ENCODE measurements around the gene SLC22A4. TPM values are rescaled to one million over a fixed set of nuclear protein-coding genes. Genes with fewer than 3 reads are reported as not detected.

The SLC22A4 gene
- polyA plus RNA-seq, 4 donors, result 1.5 to 10.9 (median 5.0) TPM

DNA sequence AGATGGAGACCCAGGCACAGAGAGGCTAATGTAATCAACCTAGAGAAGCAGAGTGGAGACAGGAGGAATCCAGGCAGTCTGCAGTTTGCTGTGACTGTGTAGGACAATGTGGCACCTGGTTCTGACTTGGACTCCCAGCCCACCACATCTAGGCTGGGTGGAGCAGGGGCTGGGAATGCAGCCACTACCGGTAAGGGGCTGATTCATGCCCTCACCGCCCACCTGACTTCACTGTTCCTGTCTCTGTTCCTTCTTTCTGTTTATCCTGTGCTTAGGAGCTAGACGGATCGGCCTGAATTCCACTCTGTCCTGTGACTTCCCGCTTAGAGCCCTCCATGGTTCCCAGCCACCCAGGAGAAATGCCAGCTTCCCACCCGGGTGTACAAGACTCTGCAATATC is 34.1 kb upstream of the SLC22A4 start:
- Histone ChIP-seq H3K36me3 (ENCODE audit: control insufficient read depth in 3 of 3, insufficient read depth in 2 of 3, low read depth in 1 of 3, low read length in 3 of 3) (peaks cover 0 to 36% (median 0%) of the 10 kb centered on the region in 3 donors), H3K27ac (ENCODE audit: low read depth in 1 of 3, low read length in 2 of 3) (peak overlapping the region in 2 of 3 donors; percentile 73 to 88), H3K4me3 (ENCODE audit: low read depth in 1 of 3, low read length in 3 of 3) (no peak overlapping the region), H3K9me3 (ENCODE audit: control insufficient read depth in 2 of 2, insufficient read depth in 1 of 2, low read depth in 1 of 2, low read length in 1 of 2) (no peaks in the 10 kb centered on the region), H3K4me1 (ENCODE audit: control insufficient read depth in 3 of 3, insufficient read depth in 2 of 3, low read depth in 1 of 3, low read length in 2 of 3) (peaks cover 3 to 34% (median 9%) of the 10 kb centered on the region in 3 donors), H3K27me3 (ENCODE audit: control insufficient read depth in 3 of 3, insufficient read depth in 3 of 3, low read length in 3 of 3) (peaks cover 0 to 18% (median 0%) of the 10 kb centered on the region in 3 donors)
- no peak for FAIRE-seq
- 57 to 78% (median 73%) methylated on average over 6 of the region's 6 CpGs for WGBS, 3 donors
- DNase-seq, result no peak

DNA sequence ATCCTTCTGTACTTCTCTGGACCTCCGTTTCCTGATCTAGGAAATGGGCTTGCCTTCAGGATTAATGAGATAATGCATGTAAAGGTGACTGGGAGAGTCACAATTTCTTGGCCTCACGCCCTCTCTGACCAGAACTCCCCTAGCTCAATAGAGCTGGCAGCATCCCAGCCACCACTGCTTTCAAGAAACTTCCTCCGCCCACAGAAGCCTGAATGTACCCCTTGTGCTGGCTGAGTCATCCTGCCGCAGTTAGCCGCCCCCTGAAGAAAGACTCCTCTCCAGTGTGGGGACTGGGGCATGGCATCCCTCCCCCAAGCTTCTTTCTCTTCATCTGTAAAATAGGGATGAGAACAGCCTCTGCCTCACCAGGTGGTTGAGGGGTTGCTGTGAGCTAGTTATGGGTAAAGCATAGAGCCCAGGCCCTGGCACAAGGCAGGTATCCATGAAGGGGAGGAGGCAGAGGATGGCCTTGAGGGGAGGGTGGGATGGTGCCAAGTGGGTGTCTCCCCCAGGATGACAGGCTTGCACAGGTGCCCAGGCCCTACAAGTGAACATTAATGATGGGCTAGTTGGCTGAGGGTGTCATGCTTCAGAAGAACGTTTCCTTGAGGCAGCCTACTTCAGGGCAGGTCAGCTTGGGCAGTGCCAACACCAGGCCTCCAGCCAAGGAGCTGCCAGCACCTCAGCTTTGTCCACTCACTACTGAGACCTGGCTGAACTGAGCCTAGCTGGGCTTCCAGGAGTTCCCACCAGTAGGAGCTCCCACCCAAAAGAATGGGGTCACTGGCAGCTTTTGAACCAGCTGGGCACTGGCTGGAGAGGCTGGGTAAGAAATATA is 33.3 kb upstream of the SLC22A4 start:
- peaks cover 0 to 18% (median 0%) of the 10 kb centered on the region in 3 donors for H3K27me3 ChIP-seq (ENCODE audit: control insufficient read depth in 3 of 3, insufficient read depth in 3 of 3, low read length in 3 of 3)
- FAIRE-seq (no peak), DNase-seq (peak in 1 of 2 donors; percentile 7)
- no peak overlapping the region for H3K4me3 ChIP-seq (ENCODE audit: low read depth in 1 of 3, low read length in 3 of 3)
- peak overlapping the region in 1 of 3 donors; percentile 88 for H3K27ac ChIP-seq (ENCODE audit: low read depth in 1 of 3, low read length in 2 of 3)
- peaks cover 0 to 39% (median 0%) of the 10 kb centered on the region in 3 donors for H3K36me3 ChIP-seq (ENCODE audit: control insufficient read depth in 3 of 3, insufficient read depth in 2 of 3, low read depth in 1 of 3, low read length in 3 of 3)
- WGBS, 3 donors, result 28 to 40% (median 34%) methylated on average over 6 of the region's 6 CpGs
- no peaks in the 10 kb centered on the region for H3K9me3 ChIP-seq (ENCODE audit: control insufficient read depth in 2 of 2, insufficient read depth in 1 of 2, low read depth in 1 of 2, low read length in 1 of 2)
- peaks cover 3 to 43% (median 12%) of the 10 kb centered on the region in 3 donors for H3K4me1 ChIP-seq (ENCODE audit: control insufficient read depth in 3 of 3, insufficient read depth in 2 of 3, low read depth in 1 of 3, low read length in 2 of 3)

DNA sequence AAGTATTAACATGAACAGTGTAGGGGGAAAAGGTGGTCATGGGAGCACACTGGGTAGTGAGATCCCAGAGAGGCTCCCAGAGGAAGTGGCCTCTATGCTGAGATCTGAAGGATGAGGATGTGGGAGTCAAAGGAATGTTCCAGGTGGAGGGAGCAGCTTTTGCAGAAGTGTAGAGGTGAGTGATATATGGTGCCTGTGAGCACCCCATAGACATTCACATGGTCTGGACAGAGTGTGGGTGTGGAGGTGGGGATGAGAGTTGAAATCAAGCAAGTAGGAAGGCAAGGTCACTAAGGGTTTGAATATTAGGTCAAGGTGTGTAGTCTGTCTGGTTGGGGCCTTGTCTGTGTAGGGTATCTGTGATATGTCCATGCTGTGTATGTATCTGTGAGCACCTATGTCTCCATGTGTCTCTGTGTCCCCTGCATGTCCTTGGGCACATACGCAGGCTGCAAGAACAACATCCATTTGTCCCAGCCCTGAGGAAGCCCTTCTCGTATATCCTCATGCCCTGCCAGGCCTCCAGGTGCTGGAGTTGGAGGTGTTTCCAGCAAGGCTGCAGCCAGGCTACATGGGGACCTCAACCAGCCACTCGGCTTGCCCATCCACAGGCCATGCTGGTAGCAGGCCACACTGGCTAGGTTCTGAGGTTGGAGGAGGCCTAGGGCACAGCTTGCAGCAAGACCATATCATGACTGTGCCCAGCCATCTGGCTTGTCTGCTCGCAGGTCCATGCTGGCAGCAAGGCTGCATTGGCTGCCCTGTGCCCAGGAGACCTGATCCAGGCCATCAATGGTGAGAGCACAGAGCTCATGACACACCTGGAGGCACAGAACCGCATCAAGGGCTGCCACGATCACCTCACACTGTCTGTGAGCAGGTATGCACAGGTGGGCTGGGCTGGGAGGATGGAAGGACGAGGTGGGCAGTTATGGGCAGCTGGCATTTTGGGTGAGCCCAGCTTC is 32.0 kb upstream of the SLC22A4 start:
- DNase-seq (no peak), FAIRE-seq (no peak)
- no peaks in the 10 kb centered on the region for H3K9me3 ChIP-seq (ENCODE audit: control insufficient read depth in 2 of 2, insufficient read depth in 1 of 2, low read depth in 1 of 2, low read length in 1 of 2)
- H3K27me3 ChIP-seq (ENCODE audit: control insufficient read depth in 3 of 3, insufficient read depth in 3 of 3, low read length in 3 of 3), result peaks cover 0 to 14% (median 0%) of the 10 kb centered on the region in 3 donors
- H3K27ac ChIP-seq (ENCODE audit: low read depth in 1 of 3, low read length in 2 of 3), result no peak overlapping the region
- WGBS, 3 donors, result 81 to 92% (median 89%) methylated on average over 7 of the region's 7 CpGs
- H3K36me3 ChIP-seq (ENCODE audit: control insufficient read depth in 3 of 3, insufficient read depth in 2 of 3, low read depth in 1 of 3, low read length in 3 of 3), result peaks cover 0 to 51% (median 0%) of the 10 kb centered on the region in 3 donors
- peaks cover 3 to 48% (median 12%) of the 10 kb centered on the region in 3 donors for H3K4me1 ChIP-seq (ENCODE audit: control insufficient read depth in 3 of 3, insufficient read depth in 2 of 3, low read depth in 1 of 3, low read length in 2 of 3)
- H3K4me3 ChIP-seq (ENCODE audit: low read depth in 1 of 3, low read length in 3 of 3), result no peak overlapping the region

DNA sequence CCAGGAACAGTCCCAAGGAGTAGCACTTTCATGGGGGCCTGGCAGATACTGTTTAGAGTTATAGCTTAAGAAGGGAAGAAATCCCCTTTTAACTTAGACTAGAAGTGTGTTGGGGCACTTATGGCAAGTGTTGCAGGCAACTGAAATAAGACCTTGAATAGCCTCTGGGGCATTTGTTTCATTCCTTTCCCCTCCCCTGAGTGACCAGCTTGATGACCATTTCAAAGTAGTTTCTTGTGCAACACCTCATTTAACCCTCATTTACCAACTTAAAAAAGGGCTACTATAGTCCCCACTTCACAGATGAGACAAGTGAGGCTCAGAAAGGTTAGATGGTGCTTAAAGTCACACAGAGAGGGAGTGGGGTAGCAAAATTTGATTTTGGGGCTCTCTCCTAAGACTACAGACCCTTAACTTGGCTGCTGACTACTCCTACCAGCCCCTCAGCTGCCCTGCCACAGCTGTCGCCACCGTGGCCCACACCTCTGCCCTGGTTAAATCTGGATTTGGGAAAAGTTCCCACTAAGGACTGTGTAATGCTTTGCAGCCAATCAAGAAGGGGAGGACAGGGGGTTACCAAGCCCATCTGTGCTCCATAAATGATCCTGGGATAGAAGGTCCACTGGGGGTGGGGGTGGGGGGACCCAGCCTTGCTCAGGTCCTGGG is 31.2 kb upstream of the SLC22A4 start:
- Histone ChIP-seq H3K36me3 (ENCODE audit: control insufficient read depth in 3 of 3, insufficient read depth in 2 of 3, low read depth in 1 of 3, low read length in 3 of 3) (peaks cover 0 to 60% (median 0%) of the 10 kb centered on the region in 3 donors), H3K4me1 (ENCODE audit: control insufficient read depth in 3 of 3, insufficient read depth in 2 of 3, low read depth in 1 of 3, low read length in 2 of 3) (peaks cover under 1 to 44% (median 12%) of the 10 kb centered on the region in 3 donors), H3K27ac (ENCODE audit: low read depth in 1 of 3, low read length in 2 of 3) (peak overlapping the region in 1 of 3 donors; percentile 88), H3K4me3 (ENCODE audit: low read depth in 1 of 3, low read length in 3 of 3) (no peak overlapping the region), H3K27me3 (ENCODE audit: control insufficient read depth in 3 of 3, insufficient read depth in 3 of 3, low read length in 3 of 3) (peaks cover 0 to 7% (median 0%) of the 10 kb centered on the region in 3 donors), H3K9me3 (ENCODE audit: control insufficient read depth in 2 of 2, insufficient read depth in 1 of 2, low read depth in 1 of 2, low read length in 1 of 2) (no peaks in the 10 kb centered on the region)
- FAIRE-seq (no peak), DNase-seq (no peak)
- WGBS, 3 donors, result 95 to 100% (median 95%) methylated on average over 2 of the region's 2 CpGs

- Histone ChIP-seq H3K4me3 (ENCODE audit: low read depth in 1 of 3, low read length in 3 of 3) (no peak overlapping the region), H3K36me3 (ENCODE audit: control insufficient read depth in 3 of 3, insufficient read depth in 2 of 3, low read depth in 1 of 3, low read length in 3 of 3) (peaks cover 0 to 67% (median 0%) of the 10 kb centered on the region in 3 donors), H3K27me3 (ENCODE audit: control insufficient read depth in 3 of 3, insufficient read depth in 3 of 3, low read length in 3 of 3) (peaks cover 0 to 4% (median 0%) of the 10 kb centered on the region in 3 donors), H3K4me1 (ENCODE audit: control insufficient read depth in 3 of 3, insufficient read depth in 2 of 3, low read depth in 1 of 3, low read length in 2 of 3) (peaks cover 0 to 37% (median 12%) of the 10 kb centered on the region in 3 donors), H3K27ac (ENCODE audit: low read depth in 1 of 3, low read length in 2 of 3) (peak overlapping the region in 1 of 3 donors; percentile 88), H3K9me3 (ENCODE audit: control insufficient read depth in 2 of 2, insufficient read depth in 1 of 2, low read depth in 1 of 2, low read length in 1 of 2) (no peaks in the 10 kb centered on the region)
- 69 to 78% (median 71%) methylated on average over 7 of the region's 7 CpGs for WGBS, 3 donors
- FAIRE-seq (no peak), DNase-seq (no peak)
Measured at GRCh38 chr5:132263548-132264261, 30.5 kb upstream of the SLC22A4 start.

GRCh38 chr5:132264546-132265335 is 29.5 kb upstream of the SLC22A4 start:
- peaks cover 0 to 30% (median 12%) of the 10 kb centered on the region in 3 donors for H3K4me1 ChIP-seq (ENCODE audit: control insufficient read depth in 3 of 3, insufficient read depth in 2 of 3, low read depth in 1 of 3, low read length in 2 of 3)

More at GRCh38 chr5:132264546-132265335, 29.5 kb upstream of the SLC22A4 start:
- FAIRE-seq (no peak), DNase-seq (no peak)
- Histone ChIP-seq H3K27me3 (ENCODE audit: control insufficient read depth in 3 of 3, insufficient read depth in 3 of 3, low read length in 3 of 3) (peaks cover 0 to 3% (median 0%) of the 10 kb centered on the region in 3 donors), H3K27ac (ENCODE audit: low read depth in 1 of 3, low read length in 2 of 3) (peak overlapping the region; percentile 45 to 88 (median 84)), H3K36me3 (ENCODE audit: control insufficient read depth in 3 of 3, insufficient read depth in 2 of 3, low read depth in 1 of 3, low read length in 3 of 3) (peaks cover 0 to 67% (median 0%) of the 10 kb centered on the region in 3 donors), H3K9me3 (ENCODE audit: control insufficient read depth in 2 of 2, insufficient read depth in 1 of 2, low read depth in 1 of 2, low read length in 1 of 2) (no peaks in the 10 kb centered on the region), H3K4me3 (ENCODE audit: low read depth in 1 of 3, low read length in 3 of 3) (no peak overlapping the region)
- 55 to 68% (median 64%) methylated on average over 4 of the region's 4 CpGs for WGBS, 3 donors
